ENCODE results near the gene AKAP1.

The AKAP1 gene, protein sequence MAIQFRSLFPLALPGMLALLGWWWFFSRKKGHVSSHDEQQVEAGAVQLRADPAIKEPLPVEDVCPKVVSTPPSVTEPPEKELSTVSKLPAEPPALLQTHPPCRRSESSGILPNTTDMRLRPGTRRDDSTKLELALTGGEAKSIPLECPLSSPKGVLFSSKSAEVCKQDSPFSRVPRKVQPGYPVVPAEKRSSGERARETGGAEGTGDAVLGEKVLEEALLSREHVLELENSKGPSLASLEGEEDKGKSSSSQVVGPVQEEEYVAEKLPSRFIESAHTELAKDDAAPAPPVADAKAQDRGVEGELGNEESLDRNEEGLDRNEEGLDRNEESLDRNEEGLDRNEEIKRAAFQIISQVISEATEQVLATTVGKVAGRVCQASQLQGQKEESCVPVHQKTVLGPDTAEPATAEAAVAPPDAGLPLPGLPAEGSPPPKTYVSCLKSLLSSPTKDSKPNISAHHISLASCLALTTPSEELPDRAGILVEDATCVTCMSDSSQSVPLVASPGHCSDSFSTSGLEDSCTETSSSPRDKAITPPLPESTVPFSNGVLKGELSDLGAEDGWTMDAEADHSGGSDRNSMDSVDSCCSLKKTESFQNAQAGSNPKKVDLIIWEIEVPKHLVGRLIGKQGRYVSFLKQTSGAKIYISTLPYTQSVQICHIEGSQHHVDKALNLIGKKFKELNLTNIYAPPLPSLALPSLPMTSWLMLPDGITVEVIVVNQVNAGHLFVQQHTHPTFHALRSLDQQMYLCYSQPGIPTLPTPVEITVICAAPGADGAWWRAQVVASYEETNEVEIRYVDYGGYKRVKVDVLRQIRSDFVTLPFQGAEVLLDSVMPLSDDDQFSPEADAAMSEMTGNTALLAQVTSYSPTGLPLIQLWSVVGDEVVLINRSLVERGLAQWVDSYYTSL

DNA sequence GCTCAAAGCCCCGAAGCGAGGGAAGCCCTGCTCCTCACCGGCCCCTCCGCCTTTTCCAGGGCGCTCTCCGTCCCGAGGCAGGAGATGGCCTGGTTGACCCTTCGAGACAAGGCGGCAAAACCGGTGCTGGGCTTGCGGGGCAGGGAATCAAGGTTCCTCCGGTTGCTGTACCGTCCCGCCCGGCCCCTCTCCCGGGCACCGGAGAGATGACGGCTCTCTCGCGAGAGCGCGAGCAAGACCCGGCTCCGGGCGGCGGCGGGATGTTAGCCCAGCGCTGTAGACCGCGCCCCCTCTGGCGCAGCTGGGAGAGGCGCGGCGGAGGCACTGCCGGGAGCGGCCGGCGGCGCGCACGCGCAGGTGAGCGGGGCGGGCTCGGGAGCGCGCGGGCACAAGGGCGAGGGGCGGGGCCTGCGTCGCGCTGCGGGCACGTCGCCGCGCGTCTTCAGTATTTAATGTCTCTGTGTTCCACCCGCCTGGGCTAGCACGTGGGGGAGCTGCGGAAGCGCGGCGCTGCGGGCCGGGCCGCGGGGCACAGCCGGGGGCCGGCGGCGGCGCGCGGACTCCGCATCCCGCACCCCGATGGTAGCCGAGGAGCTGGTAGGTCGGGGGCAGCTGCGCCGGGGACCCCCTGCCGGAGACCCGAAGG lies at the start of gene AKAP1:
Gene AKAP1 (plus strand): TSS at position 445 of the 646 bp plus-strand sequence. CDS start 20,219 bp downstream, outside the sequence.
- DNase-seq (ENCODE audit: low spot score): peak; percentile 94

- DNase-seq (ENCODE audit: low spot score): no peak
These were observed 49.0 kb upstream of the AKAP1 start for GRCh38 chr17:57035971-57036481.

- DNase-seq (ENCODE audit: low spot score): no peak
These were observed 47.6 kb upstream of the AKAP1 start for GRCh38 chr17:57037411-57037810.

DNA sequence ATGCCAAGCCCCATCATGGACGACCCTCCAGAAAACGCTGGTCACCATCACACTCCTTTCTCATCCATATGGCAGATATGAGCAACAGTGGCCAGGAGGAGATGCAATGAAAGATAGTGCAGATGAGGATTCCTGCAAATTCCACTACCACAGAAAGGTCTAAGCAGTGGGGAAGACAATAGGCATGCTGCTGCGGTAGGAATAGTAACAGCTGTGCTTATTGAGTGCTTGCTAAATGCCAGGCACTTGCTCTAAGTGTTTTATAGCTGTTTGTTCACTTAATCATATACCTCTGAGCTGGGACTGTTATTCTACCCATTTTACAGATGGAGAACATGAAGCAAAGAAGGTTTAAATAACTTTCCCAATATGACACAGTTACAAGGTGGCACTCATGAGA lies 46.6 kb upstream of the AKAP1 start:
- DNase-seq (ENCODE audit: low spot score): no peak

DNA sequence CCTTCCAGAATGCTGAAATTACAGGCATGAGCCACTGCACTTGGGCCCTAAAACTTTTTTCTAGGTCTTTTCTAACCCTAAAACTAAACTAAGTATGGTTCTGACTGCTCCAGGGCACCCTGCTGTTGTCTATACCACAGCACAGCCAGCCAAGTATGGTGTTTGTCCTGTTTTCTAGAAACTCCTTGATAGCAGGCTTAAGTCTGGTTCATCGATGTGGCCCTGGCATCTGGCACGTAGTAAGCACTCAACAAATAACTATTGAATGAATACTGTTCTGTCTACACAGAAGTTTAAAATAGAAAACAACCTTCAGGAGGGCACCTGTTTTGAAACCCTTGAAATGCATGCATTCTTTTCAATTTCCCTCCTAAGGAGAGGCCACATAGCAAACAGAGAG lies 44.5 kb upstream of the AKAP1 start:
- no peak for DNase-seq (ENCODE audit: low spot score)

- DNase-seq (ENCODE audit: low spot score): no peak
These were observed 41.8 kb upstream of the AKAP1 start for GRCh38 chr17:57043276-57043675.

DNA sequence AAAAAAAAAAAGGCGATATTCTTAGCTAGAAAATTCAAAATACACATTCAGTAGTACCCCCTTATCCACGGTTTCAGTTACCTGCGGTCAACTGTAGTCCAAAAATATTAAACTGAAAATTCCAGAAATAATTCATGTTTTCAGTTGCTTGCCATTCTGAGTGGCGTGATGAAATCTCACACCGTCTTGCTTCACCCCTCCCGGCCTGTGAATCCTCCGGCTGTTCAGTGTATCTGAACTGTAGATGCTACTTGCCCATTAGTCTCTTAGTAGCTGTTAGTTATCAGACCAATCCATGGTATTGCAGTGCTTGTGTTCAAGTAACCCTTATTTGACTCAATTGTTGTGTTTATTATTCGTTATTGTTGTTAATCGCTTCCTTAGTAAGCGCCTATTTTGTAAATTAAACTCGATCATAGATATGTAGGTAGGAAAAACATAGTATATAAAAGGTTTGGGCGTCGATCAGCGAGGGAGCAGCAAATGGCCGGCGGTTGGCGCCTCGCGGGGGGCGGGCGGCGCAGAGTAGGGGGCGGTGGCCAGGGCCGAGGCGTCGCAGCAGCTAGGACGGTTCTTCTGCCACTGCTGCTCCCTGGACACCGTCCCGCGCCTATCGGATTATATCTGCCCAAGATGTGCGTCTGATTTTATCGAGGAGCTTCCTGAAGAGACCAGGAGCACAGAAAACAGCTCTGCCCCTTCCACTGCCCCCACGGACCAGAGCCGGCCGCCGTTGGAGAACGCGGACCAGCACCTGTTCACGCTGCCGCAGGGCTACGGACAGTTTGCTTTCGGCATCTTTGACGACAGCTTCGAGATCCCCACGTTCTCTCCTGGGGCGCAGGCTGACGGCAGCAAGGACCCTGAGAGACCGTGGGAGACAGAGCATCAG lies 39.8 kb upstream of the AKAP1 start:
- DNase-seq (ENCODE audit: low spot score): no peak

DNA sequence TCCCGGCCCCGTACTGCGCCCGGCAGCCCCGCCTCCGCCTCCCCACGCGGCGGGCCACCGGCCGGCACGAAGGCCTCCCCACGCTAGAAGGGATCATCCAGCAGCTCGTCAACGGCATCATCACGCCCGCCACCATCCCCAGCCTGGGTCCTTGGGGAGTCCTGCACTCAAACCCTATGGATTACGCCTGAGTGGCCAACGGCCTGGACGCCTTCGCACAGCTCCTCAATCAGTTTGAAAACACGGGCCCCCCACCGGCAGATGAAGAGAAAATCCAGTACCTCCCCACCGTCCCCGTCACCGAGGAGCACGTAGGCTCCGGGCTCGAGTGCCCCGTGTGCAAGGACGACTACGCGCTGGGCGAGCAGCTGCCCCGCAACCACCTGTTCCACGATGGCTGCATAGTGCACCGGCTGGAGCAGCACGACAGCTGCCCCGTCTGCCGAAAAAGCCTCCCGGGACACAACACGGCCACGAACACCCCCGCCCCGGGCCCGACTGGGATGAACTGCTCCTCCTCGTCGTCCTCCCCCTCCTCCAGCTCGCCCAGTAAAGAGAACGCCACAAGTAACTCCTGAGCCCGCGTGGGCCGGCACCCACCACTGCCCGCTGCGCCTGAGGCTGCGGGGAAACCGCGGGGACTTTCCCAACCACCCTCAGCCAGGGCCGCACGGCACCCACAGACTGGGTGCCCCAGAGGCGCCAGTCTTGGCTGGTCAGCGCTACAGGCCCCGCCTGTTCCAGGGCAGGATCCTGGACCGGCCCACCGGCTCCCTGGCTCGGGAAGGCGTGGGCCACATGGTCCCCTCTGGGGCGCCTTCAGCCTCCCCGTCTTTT lies 39.0 kb upstream of the AKAP1 start:
- DNase-seq (ENCODE audit: low spot score): no peak

DNA sequence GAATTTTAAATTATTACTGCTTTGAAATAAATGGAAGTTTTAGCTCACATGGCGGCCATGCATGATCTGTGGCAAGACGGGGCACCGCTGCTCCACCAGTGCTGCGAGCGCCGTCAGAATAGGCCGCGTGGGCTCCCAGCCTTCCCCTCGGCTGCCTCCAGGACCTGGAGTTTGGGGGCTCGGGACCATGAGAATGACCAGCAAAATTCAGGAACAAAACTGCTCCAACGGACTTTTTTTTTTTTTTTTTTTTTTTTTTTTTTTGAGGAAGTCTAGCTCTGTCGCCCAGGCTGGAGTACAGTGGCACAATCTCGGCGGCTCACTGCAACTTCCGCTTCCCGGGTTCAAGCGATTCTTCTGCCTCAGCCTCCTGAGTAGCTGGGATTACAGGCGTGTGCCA lies 38.3 kb upstream of the AKAP1 start:
- no peak for DNase-seq (ENCODE audit: low spot score)

DNA sequence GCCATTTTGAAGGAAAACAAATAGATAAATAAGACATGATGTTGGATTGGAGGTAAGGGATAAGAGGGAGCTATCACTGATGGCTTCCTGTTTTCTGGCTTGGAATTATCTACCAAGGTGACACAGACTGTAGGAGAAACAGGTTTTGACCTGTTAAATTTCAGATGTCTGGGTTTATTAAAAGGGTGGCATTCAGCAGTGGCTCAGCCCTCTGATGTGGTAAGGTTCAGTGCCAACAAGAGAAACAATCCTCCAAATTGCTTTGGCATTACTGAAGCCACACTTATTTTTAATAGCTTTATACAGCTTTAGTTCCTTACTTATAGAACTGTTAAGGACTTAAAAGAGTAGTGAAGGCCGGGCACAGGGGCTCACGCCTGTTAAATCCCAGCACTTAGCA lies 37.0 kb upstream of the AKAP1 start:
- no peak for DNase-seq (ENCODE audit: low spot score)

DNA sequence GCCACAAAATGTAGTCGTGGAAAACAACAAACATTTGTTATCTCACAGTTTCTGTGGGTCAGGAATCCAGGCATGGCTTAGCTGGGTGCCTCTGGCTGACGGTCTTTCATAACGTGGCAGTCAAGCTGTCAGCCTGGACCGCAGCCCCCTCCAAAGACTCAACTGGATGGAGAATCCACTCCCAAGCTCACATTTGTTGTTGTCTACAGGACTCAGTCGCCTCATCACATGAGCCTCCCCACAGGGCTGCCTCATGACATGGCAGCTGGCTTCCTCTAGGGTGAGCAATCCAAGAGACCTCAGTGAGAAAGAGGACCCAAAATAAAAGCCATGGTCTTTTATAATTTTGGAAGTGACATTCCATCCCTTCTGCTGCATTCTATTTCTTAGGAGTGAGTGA lies 34.7 kb upstream of the AKAP1 start:
- DNase-seq (ENCODE audit: low spot score): no peak

DNA sequence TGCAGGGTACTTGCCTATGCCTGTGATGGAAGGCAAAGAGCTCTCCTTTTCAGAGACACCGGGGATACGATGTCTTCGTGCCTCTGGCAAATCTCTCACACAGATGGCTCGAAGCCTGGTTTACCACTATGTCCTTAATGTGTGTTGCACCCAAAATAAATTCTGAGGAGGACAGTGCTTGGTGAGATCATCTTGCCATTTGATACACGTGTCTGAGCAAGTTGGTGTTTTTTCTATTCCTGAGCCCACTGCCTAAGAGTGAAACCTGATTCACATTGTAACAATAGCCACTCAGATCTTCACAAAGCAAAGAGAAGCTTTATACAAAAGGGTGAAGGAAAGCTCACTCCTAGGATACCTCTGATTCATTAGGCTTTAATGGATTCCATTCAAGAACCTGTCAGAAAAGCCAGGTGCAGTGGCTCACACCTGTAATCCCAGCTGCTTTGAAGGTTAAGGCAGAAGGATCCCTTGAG lies 33.1 kb upstream of the AKAP1 start:
- DNase-seq (ENCODE audit: low spot score): no peak

DNA sequence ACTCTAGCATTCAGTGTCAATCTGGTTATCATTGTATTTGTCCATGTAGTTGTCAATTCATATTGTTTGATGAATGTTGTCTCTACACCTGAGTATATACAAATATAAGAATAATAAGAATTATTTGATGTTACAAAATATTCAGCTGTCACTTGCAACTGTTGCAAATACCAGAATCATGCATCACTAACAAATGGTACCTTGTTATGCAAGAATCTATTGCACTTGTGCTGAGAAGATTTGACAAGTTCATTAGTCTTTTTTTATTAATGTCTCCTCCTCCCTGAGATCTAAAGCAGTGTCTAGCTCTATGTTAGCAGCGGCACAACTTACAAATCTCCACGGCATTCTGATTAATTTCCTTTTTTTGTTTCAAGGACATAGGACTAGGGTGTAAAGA lies 22.2 kb upstream of the AKAP1 start:
- DNase-seq (ENCODE audit: low spot score): no peak

DNA sequence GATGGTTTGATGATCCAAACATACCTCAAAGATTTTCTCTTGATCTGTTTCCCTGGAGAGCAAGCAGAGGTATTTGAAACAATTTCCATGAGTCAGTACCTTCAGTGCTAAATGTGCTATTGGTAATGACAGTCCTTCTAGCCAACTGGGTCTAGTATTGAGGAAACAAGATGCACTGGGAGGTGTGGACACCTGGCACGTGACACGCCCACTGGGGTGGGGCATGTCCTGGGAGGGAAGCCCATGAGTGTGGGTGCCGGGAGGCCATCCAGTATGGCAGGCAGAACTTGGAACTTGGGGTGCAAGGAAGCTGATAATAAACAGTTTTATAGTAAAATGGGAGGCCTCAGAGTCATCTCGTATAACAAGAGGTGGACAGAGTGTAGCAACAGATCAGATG lies 17.9 kb upstream of the AKAP1 start:
- no peak for DNase-seq (ENCODE audit: low spot score)

DNA sequence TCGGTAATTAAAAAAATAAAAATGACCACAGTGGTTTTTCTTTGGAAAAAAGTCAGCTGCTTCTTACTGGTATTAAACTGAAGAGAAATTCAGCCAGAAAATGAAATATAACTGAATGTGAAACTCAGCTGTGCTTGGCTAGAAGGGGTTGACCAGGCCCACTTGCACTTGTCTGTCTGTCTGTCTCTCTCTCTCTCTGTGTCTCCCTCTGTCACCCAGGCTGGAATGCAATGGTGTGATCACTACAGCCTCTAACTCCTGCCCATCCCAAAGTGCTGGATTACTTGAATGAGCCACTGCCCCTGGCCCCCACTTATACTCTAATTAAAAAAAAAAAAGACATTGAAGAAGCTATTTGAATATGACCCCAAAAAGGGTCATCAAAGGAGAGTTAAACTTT lies 17.3 kb upstream of the AKAP1 start:
- no peak for DNase-seq (ENCODE audit: low spot score)

DNA sequence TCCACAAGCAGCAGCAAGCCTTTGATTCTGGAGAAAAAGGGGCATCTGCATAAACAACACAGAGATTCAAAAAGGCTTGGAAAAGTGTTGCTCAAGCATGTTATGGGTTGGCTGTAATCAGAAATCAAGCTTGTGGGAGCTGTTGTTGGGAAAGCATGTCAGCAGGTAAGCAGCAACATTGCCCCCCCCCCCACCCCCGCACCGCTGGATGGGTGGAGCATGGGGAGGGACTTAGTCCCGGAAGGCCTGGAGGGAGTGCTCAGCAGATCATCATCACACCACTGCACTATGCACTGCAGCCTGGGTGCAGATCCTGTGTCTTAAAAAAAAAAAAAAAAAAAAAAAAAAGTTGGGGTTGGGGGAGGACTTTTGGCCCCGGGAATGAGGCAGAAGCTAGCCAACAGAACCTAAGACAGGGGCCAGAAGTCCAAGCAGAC lies 16.8 kb upstream of the AKAP1 start:
- no peak for DNase-seq (ENCODE audit: low spot score)

- no peak for DNase-seq (ENCODE audit: low spot score)
These were observed 16.3 kb upstream of the AKAP1 start for GRCh38 chr17:57068707-57069106.

DNA sequence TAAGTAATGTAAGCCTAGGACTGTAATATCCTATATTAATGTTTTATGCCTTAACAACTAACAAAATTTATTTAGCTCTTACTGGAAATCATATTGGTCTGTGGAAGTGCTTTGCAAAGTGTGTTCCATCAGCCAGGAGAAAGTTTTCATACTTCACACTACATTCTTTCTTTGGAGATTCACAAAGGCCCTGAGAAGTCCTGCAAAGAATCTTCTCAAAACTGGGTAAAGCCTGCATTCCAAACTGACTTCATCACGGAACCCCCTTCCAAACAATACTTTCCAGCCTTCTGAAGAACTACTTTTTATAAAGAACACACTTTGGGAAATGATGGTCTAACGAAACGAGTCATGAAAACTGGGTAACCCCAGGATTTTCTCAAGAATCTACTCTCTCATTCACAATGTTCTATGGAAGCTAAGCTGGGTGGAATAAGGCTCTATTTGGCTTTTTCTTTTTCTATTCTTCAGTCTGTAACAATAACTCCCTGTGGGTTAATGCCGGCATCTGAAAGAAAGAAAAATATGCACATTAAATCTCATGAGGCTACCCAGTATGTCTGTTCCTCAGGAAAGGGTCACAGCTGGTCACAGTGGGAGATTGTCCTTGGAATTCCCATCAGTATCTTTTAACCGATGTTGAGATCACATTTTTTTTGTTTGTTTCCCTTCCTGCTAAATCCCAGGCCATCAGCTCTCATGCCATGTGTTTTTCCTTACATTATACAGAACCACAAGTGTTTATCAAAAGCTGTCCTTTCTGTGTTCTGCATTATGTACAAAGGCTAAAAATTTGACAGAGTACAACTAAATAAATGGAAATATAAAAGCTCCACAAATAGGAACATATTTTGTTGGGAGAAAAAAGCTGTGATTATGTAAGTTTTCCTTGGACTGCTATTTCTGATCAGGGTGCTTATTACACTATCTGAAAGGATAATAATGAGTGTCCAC lies 12.8 kb upstream of the AKAP1 start:
- no peak for DNase-seq (ENCODE audit: low spot score)

- no peak for DNase-seq (ENCODE audit: low spot score)
These were observed 11.4 kb upstream of the AKAP1 start for GRCh38 chr17:57073626-57074025.
